Neural cell (in vitro differentiated cells): ENCODE results near the gene GNG13.

ENCODE experiments used
- CTCF ChIP-seq: fragments of 450-650 bp; IDR thresholded peaks from 2 replicates; pipeline ENCODE4 v1.5.1; 2014; ENCODE audit warnings: antibody characterized with exemption, mild to moderate bottlenecking, moderate library complexity; ENCODE audit not compliant: poor library complexity, severe bottlenecking
- EP300 ChIP-seq: fragments of 450-650 bp; conservative IDR thresholded peaks from 2 replicates; pipeline ENCODE4 v1.6.1; 2014; ENCODE audit warnings: antibody characterized with exemption, mild to moderate bottlenecking, moderate library complexity; ENCODE audit not compliant: poor library complexity, severe bottlenecking
- EZH2 ChIP-seq: fragments of 200-600, 300-800 bp; shearing (Covaris generic), sonication (generic); IDR thresholded peaks from 2 replicates; pipeline ENCODE4 v1.6.1; 2014; ENCODE audit warnings: antibody characterized with exemption, low read length, borderline replicate concordance, mild to moderate bottlenecking; ENCODE audit not compliant: insufficient read depth, poor library complexity, severe bottlenecking
- MXI1 ChIP-seq: fragments of 450-650 bp; conservative IDR thresholded peaks from 2 replicates; pipeline ENCODE4 v1.6.1; 2014; ENCODE audit warnings: antibody characterized with exemption, mild to moderate bottlenecking; ENCODE audit not compliant: poor library complexity, severe bottlenecking
- POLR2AphosphoS5 ChIP-seq: IDR thresholded peaks from 2 replicates; pipeline ENCODE4 v1.6.1; 2012
- RAD21 ChIP-seq: fragments of 450-650 bp; conservative IDR thresholded peaks from 2 replicates; pipeline ENCODE4 v1.6.1; 2014; ENCODE audit warnings: antibody characterized with exemption, mild to moderate bottlenecking, moderate library complexity
- REST ChIP-seq: IDR thresholded peaks from 2 replicates; pipeline ENCODE4 v1.6.1; 2012; ENCODE audit warnings: borderline replicate concordance
- SMC3 ChIP-seq: fragments of 450-650 bp; conservative IDR thresholded peaks from 2 replicates; pipeline ENCODE4 v1.6.1; 2014; ENCODE audit warnings: antibody characterized with exemption, mild to moderate bottlenecking, moderate library complexity; ENCODE audit not compliant: poor library complexity
- TAF1 ChIP-seq: IDR thresholded peaks from 2 replicates; pipeline ENCODE4 v1.6.1; 2012; ENCODE audit warnings: low read depth

- TF ChIP-seq CTCF, result no peak
- TF ChIP-seq TAF1, result no peak
- TF ChIP-seq POLR2AphosphoS5, result no peak
- TF ChIP-seq EZH2, result no peak
- no peak for TF ChIP-seq RAD21
- TF ChIP-seq SMC3, result no peak
- no peak for TF ChIP-seq EP300
- no peak for TF ChIP-seq MXI1
- no peak for TF ChIP-seq REST
These were observed 17.0 kb downstream of the GNG13 start for GRCh38 chr16:783404-784161.
